Measurements from ENCODE around the gene RIPPLY2.

RIPPLY2 gene

DNA sequence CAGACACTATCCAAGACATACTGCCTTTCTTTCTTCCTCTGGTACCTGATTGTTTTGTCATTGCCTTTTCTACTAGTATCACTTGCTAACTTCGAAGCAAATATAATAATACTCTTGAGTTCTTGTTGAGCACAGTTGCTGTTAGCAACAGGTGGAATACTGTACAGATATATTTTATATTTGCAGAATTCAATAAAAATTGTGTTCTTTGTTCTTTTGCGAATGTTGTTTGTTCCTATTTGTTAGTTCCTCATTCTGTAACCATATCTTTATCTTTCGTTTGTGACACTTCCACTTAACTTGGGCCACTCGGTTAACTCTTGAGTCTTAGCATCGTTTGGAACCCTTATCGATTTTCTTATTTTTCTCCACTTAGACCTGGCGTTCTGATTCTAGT, 7.2 kb downstream of the RIPPLY2 start:
- peak overlapping the region; percentile 74; the same call in 1 of the 2 replicates for H3K27ac ChIP-seq
- TF ChIP-seq ZFX (IDR thresholded peaks at IDR 0.05; ENCODE audit: borderline replicate concordance) = no peak
- TF ChIP-seq, protein P1, sequence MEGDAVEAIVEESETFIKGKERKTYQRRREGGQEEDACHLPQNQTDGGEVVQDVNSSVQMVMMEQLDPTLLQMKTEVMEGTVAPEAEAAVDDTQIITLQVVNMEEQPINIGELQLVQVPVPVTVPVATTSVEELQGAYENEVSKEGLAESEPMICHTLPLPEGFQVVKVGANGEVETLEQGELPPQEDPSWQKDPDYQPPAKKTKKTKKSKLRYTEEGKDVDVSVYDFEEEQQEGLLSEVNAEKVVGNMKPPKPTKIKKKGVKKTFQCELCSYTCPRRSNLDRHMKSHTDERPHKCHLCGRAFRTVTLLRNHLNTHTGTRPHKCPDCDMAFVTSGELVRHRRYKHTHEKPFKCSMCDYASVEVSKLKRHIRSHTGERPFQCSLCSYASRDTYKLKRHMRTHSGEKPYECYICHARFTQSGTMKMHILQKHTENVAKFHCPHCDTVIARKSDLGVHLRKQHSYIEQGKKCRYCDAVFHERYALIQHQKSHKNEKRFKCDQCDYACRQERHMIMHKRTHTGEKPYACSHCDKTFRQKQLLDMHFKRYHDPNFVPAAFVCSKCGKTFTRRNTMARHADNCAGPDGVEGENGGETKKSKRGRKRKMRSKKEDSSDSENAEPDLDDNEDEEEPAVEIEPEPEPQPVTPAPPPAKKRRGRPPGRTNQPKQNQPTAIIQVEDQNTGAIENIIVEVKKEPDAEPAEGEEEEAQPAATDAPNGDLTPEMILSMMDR (IDR thresholded peaks at IDR 0.05) = no peak

DNA sequence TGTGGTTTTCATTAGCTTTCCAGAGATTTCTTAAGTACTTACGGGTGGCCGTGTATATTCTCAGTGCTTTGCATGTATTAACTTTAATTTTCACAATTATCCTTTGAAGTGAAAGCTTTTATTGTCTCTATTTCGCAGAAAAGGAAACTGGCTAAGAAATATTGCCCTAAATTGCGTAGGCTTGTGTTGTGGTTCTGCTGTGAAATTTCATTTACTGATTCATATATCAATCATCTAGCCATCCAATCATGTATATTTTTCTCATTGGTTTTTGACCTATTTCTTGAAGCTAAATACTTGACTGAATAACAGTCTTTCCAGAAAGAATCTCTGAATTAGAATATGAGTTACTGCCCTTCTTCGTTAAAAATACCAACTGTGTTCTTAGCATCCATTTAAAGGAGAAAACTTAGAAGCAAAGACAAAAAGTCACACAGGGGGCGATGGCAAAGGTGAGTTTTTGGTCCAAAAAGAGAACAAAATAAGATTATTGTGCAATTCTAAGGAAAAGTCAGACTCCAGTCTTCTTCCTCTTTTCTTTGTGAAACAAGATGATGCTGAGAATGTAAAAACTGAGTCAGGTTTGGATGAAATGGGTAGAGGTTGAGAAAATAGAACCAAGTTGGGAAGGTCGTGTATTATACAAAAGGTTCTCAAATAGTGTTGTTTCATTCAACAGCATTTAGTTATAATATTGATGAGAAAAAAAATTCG, 7.8 kb downstream of the RIPPLY2 start:
- no peak overlapping the region for H3K27ac ChIP-seq
- TF ChIP-seq, protein P1 (IDR thresholded peaks at IDR 0.05) = no peak
- no peak for TF ChIP-seq ZFX (IDR thresholded peaks at IDR 0.05; ENCODE audit: borderline replicate concordance)

- no peak overlapping the region for H3K27ac ChIP-seq
- TF ChIP-seq, protein P1 (IDR thresholded peaks at IDR 0.05) = no peak
- no peak for TF ChIP-seq ZFX (IDR thresholded peaks at IDR 0.05; ENCODE audit: borderline replicate concordance)
These were observed 9.8 kb downstream of the RIPPLY2 start for GRCh38 chr6:83862776-83863471.

DNA sequence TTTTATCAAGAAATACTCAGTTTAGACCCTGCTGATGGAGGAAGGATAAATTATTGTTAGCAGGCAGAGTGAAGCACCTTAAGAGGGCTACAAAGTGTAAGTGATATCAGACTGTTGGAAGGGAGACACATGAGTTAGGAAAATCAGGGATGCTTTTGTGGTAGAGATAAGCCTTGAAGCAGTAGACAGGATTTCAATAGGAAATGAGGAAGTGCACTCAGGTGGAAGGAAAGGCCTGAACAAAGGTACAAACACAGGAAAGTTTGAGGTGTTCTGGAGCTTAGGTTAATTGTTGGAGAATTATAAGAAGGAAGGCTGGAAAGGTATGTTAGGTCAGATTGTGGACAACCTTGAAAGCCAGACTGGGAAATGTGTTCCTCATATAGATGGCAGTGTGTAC, 13.9 kb downstream of the RIPPLY2 start:
- TF ChIP-seq ZFX (IDR thresholded peaks at IDR 0.05; ENCODE audit: borderline replicate concordance) = no peak
- TF ChIP-seq, protein P1 (IDR thresholded peaks at IDR 0.05) = no peak

GRCh38 chr6:83867527-83868161, 14.5 kb downstream of the RIPPLY2 start:
- H3K27ac ChIP-seq = no peak overlapping the region

More for the DNA sequence above, 13.9 kb downstream of the RIPPLY2 start:
- no peak overlapping the region for H3K27ac ChIP-seq

DNA sequence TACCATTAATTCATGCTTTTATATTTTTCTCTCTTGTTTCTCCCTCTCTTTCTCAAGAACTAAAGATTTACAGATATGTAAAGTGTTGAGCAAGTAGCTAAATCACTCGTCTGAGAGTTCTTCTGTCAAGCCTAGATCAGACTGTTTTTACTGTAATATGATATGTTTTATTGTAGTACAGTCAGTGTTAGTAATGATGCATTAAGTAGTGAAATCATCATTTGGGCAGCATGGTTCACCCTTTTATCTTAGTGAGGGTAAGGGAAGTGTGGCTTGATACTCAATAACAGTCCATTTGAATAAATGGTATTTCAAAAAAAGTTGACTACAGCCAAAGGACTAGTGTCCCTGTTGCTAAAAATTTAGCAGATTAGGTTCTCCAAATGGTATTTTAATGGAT, 15.5 kb downstream of the RIPPLY2 start:
- TF ChIP-seq, protein P1 (IDR thresholded peaks at IDR 0.05) = no peak
- no peak for TF ChIP-seq ZFX (IDR thresholded peaks at IDR 0.05; ENCODE audit: borderline replicate concordance)
- no peak overlapping the region for H3K27ac ChIP-seq

More at GRCh38 chr6:83867527-83868161, 14.5 kb downstream of the RIPPLY2 start:
- TF ChIP-seq, protein P1 (IDR thresholded peaks at IDR 0.05) = no peak
- no peak for TF ChIP-seq ZFX (IDR thresholded peaks at IDR 0.05; ENCODE audit: borderline replicate concordance)
